Kidney (tissue), 14 donors: ENCODE results near the gene TRIP6. TPM values are rescaled to one million over a fixed set of nuclear protein-coding genes. Genes with fewer than 3 reads are reported as not detected.

ENCODE experiments used
- DNase-seq, 5 donors: peaks; one replicate each; pipeline ENCODE4 v3.0.0-alpha.2; 2013 to 2020
- FAIRE-seq: peaks from 2 replicates; lab custom pipeline; 2012; peaks lifted over from hg19 to GRCh38; lab: Jason Lieb, UNC
- H3K27ac ChIP-seq, 2 donors: one replicate each; pipeline ENCODE4 v1.7.0; 2013; ENCODE audit warnings: low read depth in 2 of 2, low read length in 2 of 2, inconsistent platforms in 1 of 2
- H3K27me3 ChIP-seq: one replicate; pipeline ENCODE4 v1.7.1; 2013; ENCODE audit warnings: low read length, inconsistent platforms; ENCODE audit not compliant: control insufficient read depth, insufficient read depth
- H3K36me3 ChIP-seq, 3 donors: one replicate each; pipeline versions ENCODE4 v1.7.0 to v1.7.1; 2013; ENCODE audit warnings: low read length in 3 of 3, control low read depth in 1 of 3, inconsistent platforms in 1 of 3; ENCODE audit not compliant: insufficient read depth in 3 of 3, control insufficient read depth in 2 of 3
- H3K4me1 ChIP-seq, 3 donors: one replicate each; pipeline versions ENCODE4 v1.7.0 to v1.7.1; 2013; ENCODE audit warnings: low read length in 3 of 3, inconsistent platforms in 1 of 3, low read depth in 1 of 3; ENCODE audit not compliant: control insufficient read depth in 2 of 3, insufficient read depth in 2 of 3
- H3K4me3 ChIP-seq, 3 donors: one replicate each; pipeline versions ENCODE4 v1.7.0 to v1.8.1; 2013; ENCODE audit warnings: low read length in 3 of 3, control low read depth in 1 of 3, inconsistent platforms in 1 of 3
- H3K9ac ChIP-seq, 3 donors: one replicate each; pipeline versions ENCODE4 v1.7.0 to v1.7.1; 2013; ENCODE audit warnings: low read length in 3 of 3, control low read depth in 1 of 3, inconsistent platforms in 1 of 3
- H3K9me3 ChIP-seq, 3 donors: one replicate each; pipeline versions ENCODE4 v1.7.0 to v1.7.1; 2013; ENCODE audit warnings: low read length in 3 of 3, control low read depth in 1 of 3, inconsistent platforms in 1 of 3; ENCODE audit not compliant: control insufficient read depth in 2 of 3, insufficient read depth in 1 of 3
- CTCF ChIP-seq: IDR thresholded peaks from 3 replicates; pipeline ENCODE4 v1.5.1; 2012; ENCODE audit warnings: mild to moderate bottlenecking, moderate library complexity, borderline replicate concordance; ENCODE audit not compliant: insufficient read depth; ENCODE audit errors: extremely low read depth
- intact Hi-C: fragments of 100-400 bp; cut with DNase I; formaldehyde crosslinking; loops from one replicate; pipeline ENCODE4 v1.11.1; 2022
- polyA plus RNA-seq: library from polyadenylated mRNA; stranded (reverse); fragments of 350-450 nt; fragmentation: Illumina TruSeq; extraction: RNeasy Lipid Tissue Mini Kit (QIAGEN cat#74804); gene quantifications from one replicate; pipeline ENCODE4 v1.2.3, GENCODE V29; 2014; ENCODE audit warnings: low read depth, low replicate concordance; ENCODE audit not compliant: insufficient read depth
- total RNA-seq: library from RNA; stranded (reverse); fragmentation: NEBNext Ultra II Directional; extraction: Animal tissue kit (Norgen Biotek cat#: 25700); gene quantifications from one replicate; pipeline ENCODE4 v1.2.1, GENCODE V29; 2021
- donor health status: control.
- donor health status: control.
- donor health status: control.
- donor health status: control.
- donor health status: control.
- donor health status: DM: yes; HTN: yes; CAD: no.
- donor health status: Normal renal cell carcinoma (clear cell type).

The TRIP6 gene
- total and polyA plus RNA-seq, 2 donors from 2014 or later = 74.4 to 92.6 TPM

GRCh38 chr7:100837099-100837836 is 29.9 kb upstream of the TRIP6 start:
- no peak for TF ChIP-seq CTCF
- intact Hi-C loops = no loop called here
- Histone ChIP-seq H3K36me3 (no peaks in the 10 kb centered on the region), H3K4me1 (peaks cover 0 to 9% (median 6%) of the 10 kb centered on the region in 3 donors), H3K9me3 (no peaks in the 10 kb centered on the region), H3K4me3 (peak overlapping the region; percentile 58 to 70 (median 68)), H3K27ac (peak overlapping the region; percentile 83 to 87), H3K27me3 (no peaks in the 10 kb centered on the region), H3K9ac (peak overlapping the region; percentile 49 to 78 (median 75))
- FAIRE-seq = peak; percentile 11
- DNase-seq = peak; percentile 94 to 98 (median 96)

GRCh38 chr7:100839361-100839760 is 27.8 kb upstream of the TRIP6 start:
- no peak for FAIRE-seq
- DNase-seq = no peak
- peaks cover 0 to 9% (median 6%) of the 10 kb centered on the region in 3 donors for H3K4me1 ChIP-seq
- H3K9me3 ChIP-seq = no peaks in the 10 kb centered on the region
- no peak overlapping the region for H3K9ac ChIP-seq
- no peaks in the 10 kb centered on the region for H3K27me3 ChIP-seq
- no peak overlapping the region for H3K27ac ChIP-seq
- TF ChIP-seq CTCF = no peak
- intact Hi-C loops = no loop called here
- H3K4me3 ChIP-seq = no peak overlapping the region
- no peaks in the 10 kb centered on the region for H3K36me3 ChIP-seq

GRCh38 chr7:100840470-100841100 is 26.6 kb upstream of the TRIP6 start:
- Histone ChIP-seq H3K36me3 (no peaks in the 10 kb centered on the region), H3K27me3 (no peaks in the 10 kb centered on the region), H3K4me1 (peaks cover 0 to 9% (median 6%) of the 10 kb centered on the region in 3 donors), H3K4me3 (no peak overlapping the region), H3K9ac (no peak overlapping the region), H3K9me3 (no peaks in the 10 kb centered on the region), H3K27ac (no peak overlapping the region)
- TF ChIP-seq CTCF = no peak
- DNase-seq (peak in 2 of 5 donors; percentile 2 to 22), FAIRE-seq (no peak)
- intact Hi-C loops = no loop called here
